SIG-M5 (cell line): ENCODE results near the gene CDH13.

Experiments
- DNase-seq: peaks from one replicate; lab custom pipeline; 2025; lab: John Stamatoyannopoulos, UW

The CDH13 gene

GRCh38 chr16:82699260-82699659, 72.5 kb downstream of the CDH13 start:
- no peak for DNase-seq

GRCh38 chr16:82699711-82700495, 73.1 kb downstream of the CDH13 start:
- no peak for DNase-seq

- no peak for DNase-seq
These were observed 73.9 kb downstream of the CDH13 start for GRCh38 chr16:82700541-82701235.

- DNase-seq = no peak
These were observed 74.7 kb downstream of the CDH13 start for GRCh38 chr16:82701442-82701955.

GRCh38 chr16:82703161-82703560, 76.4 kb downstream of the CDH13 start:
- no peak for DNase-seq

- no peak for DNase-seq
These were observed 77.4 kb downstream of the CDH13 start for GRCh38 chr16:82703871-82704768.

- DNase-seq = no peak
These were observed 83.2 kb downstream of the CDH13 start for GRCh38 chr16:82709987-82710386.

GRCh38 chr16:82713778-82714177, 87.0 kb downstream of the CDH13 start:
- DNase-seq = no peak

- no peak for DNase-seq
These were observed 88.4 kb downstream of the CDH13 start for GRCh38 chr16:82715160-82715559.

GRCh38 chr16:82715833-82716232, 89.1 kb downstream of the CDH13 start:
- DNase-seq = no peak

- DNase-seq = no peak
These were observed 89.6 kb downstream of the CDH13 start for GRCh38 chr16:82716361-82716855.

- DNase-seq = no peak
These were observed 93.6 kb downstream of the CDH13 start for GRCh38 chr16:82720414-82720813.

GRCh38 chr16:82726306-82726705, 99.5 kb downstream of the CDH13 start:
- DNase-seq = no peak

GRCh38 chr16:82728901-82729300, 102.1 kb downstream of the CDH13 start:
- DNase-seq = no peak

- no peak for DNase-seq
These were observed 104.1 kb downstream of the CDH13 start for GRCh38 chr16:82730901-82731300.

- no peak for DNase-seq
These were observed 105.7 kb downstream of the CDH13 start for GRCh38 chr16:82732461-82732860.

- no peak for DNase-seq
These were observed 108.4 kb downstream of the CDH13 start for GRCh38 chr16:82735186-82735585.

- no peak for DNase-seq
These were observed 108.9 kb downstream of the CDH13 start for GRCh38 chr16:82735673-82736091.

GRCh38 chr16:82736224-82736623, 109.5 kb downstream of the CDH13 start:
- no peak for DNase-seq

GRCh38 chr16:82738699-82739098, 111.9 kb downstream of the CDH13 start:
- no peak for DNase-seq

GRCh38 chr16:82741073-82741615, 114.4 kb downstream of the CDH13 start:
- DNase-seq = no peak

- DNase-seq = no peak
These were observed 118.2 kb downstream of the CDH13 start for GRCh38 chr16:82744958-82745357.
